Brain microvascular endothelial cell (primary cell): ENCODE measurements around the gene EFCC1.

ENCODE experiments used
- DNase-seq: peaks from one replicate; pipeline ENCODE4 v3.0.0-alpha.2; 2020
- H3K27ac ChIP-seq: fragments of 250-450 bp; sonication (Bioruptor Pico); 2 replicates; pipeline ENCODE4 v1.5.1; 2020; ENCODE audit warnings: mild to moderate bottlenecking, moderate library complexity
- H3K27me3 ChIP-seq: fragments of 250-450 bp; sonication (Bioruptor Pico); replicated peaks from 2 replicates; pipeline ENCODE4 v1.5.1; 2020; ENCODE audit warnings: mild to moderate bottlenecking
- H3K36me3 ChIP-seq: fragments of 250-450 bp; sonication (Bioruptor Pico); replicated peaks from 2 replicates; pipeline ENCODE4 v1.5.1; 2020; ENCODE audit warnings: mild to moderate bottlenecking
- H3K4me3 ChIP-seq: 2 replicates; pipeline ENCODE4 v1.5.1; 2011; ENCODE audit warnings: low read depth, mild to moderate bottlenecking, control low read depth, low read length, moderate library complexity
- in situ Hi-C: cut with HindIII; loops from 2 replicates; pipeline ENCODE4 v1.10.0; 2017; ENCODE audit warnings: low sequenced_read_pairs, low pct_ligation_motif_present
- TF ChIP-seq, protein P1 (sequence below): IDR thresholded peaks from 2 replicates; pipeline ENCODE4 v1.5.1; 2011; ENCODE audit warnings: low read depth, mild to moderate bottlenecking, moderate library complexity, low read length, control low read depth, inconsistent platforms; ENCODE audit errors: missing control alignments

Gene EFCC1

DNA sequence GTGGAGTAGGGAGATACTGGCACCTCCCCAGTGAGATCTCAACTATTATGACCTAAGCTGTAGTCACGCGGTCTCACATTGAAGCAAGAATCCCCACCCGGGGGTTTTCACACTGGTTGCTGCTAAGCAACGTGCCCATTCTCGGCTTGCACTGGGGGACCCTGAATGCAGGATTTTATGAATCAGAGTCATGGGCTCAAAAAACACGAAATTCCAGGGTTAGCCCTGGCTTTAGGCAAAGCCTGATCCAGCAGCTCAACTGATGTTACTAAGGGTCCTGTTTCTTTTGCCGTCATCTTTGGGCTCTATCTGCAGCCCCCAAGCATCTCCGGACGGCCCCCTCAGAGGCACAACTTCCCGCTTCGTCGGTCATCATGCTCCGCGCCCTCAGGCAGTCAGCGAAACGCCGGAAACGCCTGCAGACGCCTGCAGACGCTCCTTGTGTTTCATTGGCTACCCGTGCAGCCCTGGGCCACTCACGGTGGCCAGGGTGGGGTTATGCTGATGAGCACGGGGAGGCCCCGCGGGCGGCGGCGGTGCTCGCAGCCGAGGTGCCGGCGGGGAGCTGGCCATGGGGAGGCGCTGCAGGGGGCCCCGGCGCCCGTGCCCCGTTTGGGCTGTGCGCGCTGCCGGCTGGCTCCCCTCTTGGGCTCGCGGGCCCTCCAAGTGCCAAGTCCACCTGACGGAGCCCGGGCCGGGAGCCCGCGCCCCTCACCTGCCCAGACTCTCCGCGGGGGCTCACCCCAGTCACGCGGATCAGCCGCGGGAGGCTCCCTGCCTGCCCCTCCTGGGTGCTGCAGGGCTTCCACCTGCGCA is 25.8 kb downstream of the EFCC1 start:
- peak; percentile 77 for DNase-seq
- peak overlapping the region; percentile 46 for H3K4me3 ChIP-seq
- in situ Hi-C loops: no loop called here
- TF ChIP-seq, protein P1, sequence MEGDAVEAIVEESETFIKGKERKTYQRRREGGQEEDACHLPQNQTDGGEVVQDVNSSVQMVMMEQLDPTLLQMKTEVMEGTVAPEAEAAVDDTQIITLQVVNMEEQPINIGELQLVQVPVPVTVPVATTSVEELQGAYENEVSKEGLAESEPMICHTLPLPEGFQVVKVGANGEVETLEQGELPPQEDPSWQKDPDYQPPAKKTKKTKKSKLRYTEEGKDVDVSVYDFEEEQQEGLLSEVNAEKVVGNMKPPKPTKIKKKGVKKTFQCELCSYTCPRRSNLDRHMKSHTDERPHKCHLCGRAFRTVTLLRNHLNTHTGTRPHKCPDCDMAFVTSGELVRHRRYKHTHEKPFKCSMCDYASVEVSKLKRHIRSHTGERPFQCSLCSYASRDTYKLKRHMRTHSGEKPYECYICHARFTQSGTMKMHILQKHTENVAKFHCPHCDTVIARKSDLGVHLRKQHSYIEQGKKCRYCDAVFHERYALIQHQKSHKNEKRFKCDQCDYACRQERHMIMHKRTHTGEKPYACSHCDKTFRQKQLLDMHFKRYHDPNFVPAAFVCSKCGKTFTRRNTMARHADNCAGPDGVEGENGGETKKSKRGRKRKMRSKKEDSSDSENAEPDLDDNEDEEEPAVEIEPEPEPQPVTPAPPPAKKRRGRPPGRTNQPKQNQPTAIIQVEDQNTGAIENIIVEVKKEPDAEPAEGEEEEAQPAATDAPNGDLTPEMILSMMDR: peak; percentile 33
- H3K27me3 ChIP-seq: no peaks in the 10 kb centered on the region
- H3K36me3 ChIP-seq: no peaks in the 10 kb centered on the region
- H3K27ac ChIP-seq: no peak overlapping the region

DNA sequence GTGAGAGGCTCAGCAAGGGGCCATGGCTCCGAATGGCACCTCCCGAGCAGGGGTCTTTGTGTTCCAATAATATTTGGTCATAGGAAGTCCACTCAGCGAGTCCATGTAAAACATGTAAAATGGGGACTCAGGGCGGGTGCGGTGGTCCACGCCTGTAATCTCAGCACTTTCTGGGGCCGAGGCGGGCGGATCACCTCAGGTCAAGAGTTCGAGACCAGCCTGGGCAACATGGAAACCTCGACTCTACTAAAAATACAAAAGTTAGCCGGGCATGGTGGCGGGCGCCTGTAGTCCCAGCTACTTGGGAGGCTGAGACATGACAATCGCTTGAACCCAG is 26.4 kb downstream of the EFCC1 start:
- H3K27ac ChIP-seq: no peak overlapping the region
- no peaks in the 10 kb centered on the region for H3K36me3 ChIP-seq
- TF ChIP-seq, protein P1: no peak
- H3K27me3 ChIP-seq: no peaks in the 10 kb centered on the region
- peak overlapping the region; percentile 46 for H3K4me3 ChIP-seq
- DNase-seq: no peak
- in situ Hi-C loops: no loop called here

DNA sequence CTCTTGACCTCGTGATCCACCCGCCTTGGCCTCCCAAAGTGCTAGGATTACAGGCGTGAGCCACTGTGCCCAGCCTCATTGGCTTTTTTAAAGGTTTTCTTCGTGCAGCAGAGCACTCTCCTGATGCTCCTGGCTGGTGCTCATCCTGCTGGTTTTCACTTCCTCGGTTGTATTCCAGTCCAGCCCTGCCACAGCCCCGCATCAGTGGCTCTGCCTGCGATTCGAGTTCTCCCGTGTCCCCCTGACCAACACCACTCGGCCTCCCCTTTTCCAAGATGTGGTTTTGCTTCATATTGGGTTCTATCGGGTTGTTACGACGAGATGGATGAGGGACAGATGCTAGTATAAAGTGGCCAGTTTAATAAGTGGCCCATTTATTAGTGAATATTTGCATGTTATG is 27.8 kb downstream of the EFCC1 start:
- in situ Hi-C loops: no loop called here

DNA sequence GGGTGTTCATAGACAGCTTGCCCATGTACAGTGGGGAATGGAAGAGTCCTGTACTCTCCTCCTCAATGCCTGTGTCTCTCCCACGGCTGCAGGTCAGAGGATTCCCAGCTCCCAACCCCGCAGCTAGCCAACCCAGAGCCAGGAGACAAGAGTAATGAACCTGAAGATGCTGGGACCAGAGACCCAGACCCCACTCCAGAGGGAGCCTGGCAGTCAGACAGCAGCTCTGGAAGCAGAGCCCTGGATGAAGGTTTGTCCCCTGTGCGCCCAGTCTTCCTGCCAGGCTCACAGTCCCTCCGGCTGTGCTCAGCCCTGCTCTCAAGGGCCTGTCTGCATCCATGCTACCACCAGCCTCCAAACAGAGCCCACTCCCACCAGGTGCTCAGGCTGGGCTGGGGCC is 29.5 kb downstream of the EFCC1 start:
- in situ Hi-C loops: no loop called here
- no peaks in the 10 kb centered on the region for H3K27me3 ChIP-seq
- no peak overlapping the region for H3K4me3 ChIP-seq
- TF ChIP-seq, protein P1: no peak
- no peak for DNase-seq
- no peaks in the 10 kb centered on the region for H3K36me3 ChIP-seq
- no peak overlapping the region for H3K27ac ChIP-seq

More for the DNA sequence above, 27.8 kb downstream of the EFCC1 start:
- DNase-seq: no peak
- no peaks in the 10 kb centered on the region for H3K27me3 ChIP-seq
- no peaks in the 10 kb centered on the region for H3K36me3 ChIP-seq
- TF ChIP-seq, protein P1: no peak
- H3K27ac ChIP-seq: no peak overlapping the region
- no peak overlapping the region for H3K4me3 ChIP-seq

DNA sequence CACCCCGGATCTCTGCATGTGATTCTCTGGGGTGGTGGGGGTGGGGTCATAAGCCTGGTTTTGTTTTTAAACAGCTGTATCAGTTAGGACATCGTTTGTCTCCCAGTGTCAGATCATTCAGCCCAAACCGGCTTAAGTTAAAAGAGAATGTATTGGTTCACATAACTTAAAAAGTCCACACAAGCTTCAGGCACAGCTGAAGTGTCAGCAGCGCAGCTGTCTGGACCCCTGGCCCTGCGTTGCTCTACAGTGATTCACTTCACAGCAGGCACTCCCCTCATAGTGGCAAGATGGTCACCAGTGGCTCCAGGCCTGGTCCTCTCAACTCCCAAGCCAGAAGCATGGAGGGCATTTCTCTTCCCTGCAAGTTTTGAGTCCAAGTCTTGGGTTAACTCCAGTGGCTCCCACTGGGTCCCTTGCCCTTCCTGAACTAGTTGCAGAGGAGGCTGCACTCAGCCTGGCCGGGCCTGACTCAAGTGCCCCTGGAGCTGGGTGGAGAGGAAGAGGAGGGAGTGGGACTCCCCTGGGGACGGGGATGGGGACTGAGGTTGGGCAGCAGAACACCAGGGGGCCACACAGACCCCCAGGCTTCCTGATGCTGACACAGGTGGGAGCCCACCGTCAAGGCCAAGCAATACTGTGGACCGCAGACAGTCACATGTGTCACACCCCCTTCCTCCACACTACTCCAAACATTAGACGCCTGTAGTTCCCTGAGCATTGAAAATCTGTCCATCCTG is 30.5 kb downstream of the EFCC1 start:
- Histone ChIP-seq H3K27ac (no peak overlapping the region), H3K36me3 (no peaks in the 10 kb centered on the region), H3K27me3 (no peaks in the 10 kb centered on the region), H3K4me3 (no peak overlapping the region)
- TF ChIP-seq, protein P1: no peak
- no peak for DNase-seq
- in situ Hi-C loops: no loop called here
